HepG2 (cell line): Measurements from ENCODE around the gene SMAD2. TPM values are rescaled to one million over a fixed set of nuclear protein-coding genes. Genes with fewer than 3 reads are reported as not detected.

Source experiments
- CCDC6 ChIP-seq: sonication (generic); formaldehyde crosslinking; IDR thresholded peaks from 2 replicates; pipeline ENCODE4 v1.8.1; 2022; ENCODE audit warnings: mild to moderate bottlenecking, missing genetic modification reagents, moderate library complexity
- CERS6 ChIP-seq: sonication (generic); formaldehyde crosslinking; IDR thresholded peaks from 2 replicates; pipeline ENCODE4 v1.5.0; 2020; ENCODE audit warnings: missing genetic modification reagents
- FOXA1 ChIP-seq, 2 experiments: fragments of 450-650 bp in 1 of 2; sonication (generic) in 1 of 2; formaldehyde crosslinking in 1 of 2; IDR thresholded peaks; 2 replicates each; pipeline versions ENCODE4 v1.4.0 to v1.6.1; 2016 to 2020; ENCODE audit warnings: missing genetic modification reagents in 1 of 2
- HIC2 ChIP-seq: sonication (generic); formaldehyde crosslinking; IDR thresholded peaks from 2 replicates; pipeline ENCODE4 v1.9.0; 2022; ENCODE audit warnings: low read depth, missing genetic modification reagents
- JUN ChIP-seq: sonication (generic); formaldehyde crosslinking; IDR thresholded peaks from 2 replicates; pipeline ENCODE4 v1.4.0; 2020; ENCODE audit warnings: mild to moderate bottlenecking, missing genetic modification reagents
- NAIF1 ChIP-seq: sonication (generic); formaldehyde crosslinking; IDR thresholded peaks from 2 replicates; pipeline ENCODE4 v1.5.0; 2020; ENCODE audit warnings: mild to moderate bottlenecking, missing genetic modification reagents, borderline replicate concordance
- PAX8 ChIP-seq: sonication (generic); formaldehyde crosslinking; IDR thresholded peaks from 2 replicates; pipeline ENCODE4 v1.8.0; 2022; ENCODE audit warnings: mild to moderate bottlenecking, missing genetic modification reagents, borderline replicate concordance
- SP2 ChIP-seq: sonication (generic); formaldehyde crosslinking; IDR thresholded peaks from 2 replicates; pipeline ENCODE4 v1.5.1; 2020; ENCODE audit warnings: mild to moderate bottlenecking, missing genetic modification reagents
- U2AF1 ChIP-seq: fragments of 200-400 bp; formaldehyde crosslinking; optimal IDR thresholded peaks from 2 replicates; pipeline ENCODE3; 2017; ENCODE audit warnings: mild to moderate bottlenecking, low read depth, low read length
- XBP1 ChIP-seq: sonication (generic); formaldehyde crosslinking; IDR thresholded peaks from 2 replicates; pipeline ENCODE4 v1.5.0; 2020; ENCODE audit warnings: missing genetic modification reagents
- ZBTB40 ChIP-seq, 2 experiments: fragments of 450-650 bp in 1 of 2; sonication (generic) in 1 of 2; formaldehyde crosslinking in 1 of 2; IDR thresholded peaks; 2 replicates each; pipeline versions ENCODE4 v1.6.1 to v1.8.0; 2016 to 2022; ENCODE audit warnings: antibody characterized with exemption in 1 of 2, mild to moderate bottlenecking in 1 of 2, missing genetic modification reagents in 1 of 2
- ZNF138 ChIP-seq: sonication (generic); formaldehyde crosslinking; IDR thresholded peaks from 2 replicates; pipeline ENCODE4 v1.5.0; 2020; ENCODE audit warnings: mild to moderate bottlenecking, low read depth, missing genetic modification reagents
- ZNF264 ChIP-seq: sonication (generic); formaldehyde crosslinking; IDR thresholded peaks from 2 replicates; pipeline ENCODE4 v1.4.0; 2020; ENCODE audit warnings: missing genetic modification reagents
- ZNF3 ChIP-seq: IDR thresholded peaks from 2 replicates; pipeline ENCODE4 v1.7.0; 2017; ENCODE audit warnings: inconsistent platforms
- ZNF543 ChIP-seq: sonication (generic); formaldehyde crosslinking; IDR thresholded peaks from 2 replicates; pipeline ENCODE4 v1.4.0; 2020; ENCODE audit warnings: mild to moderate bottlenecking, missing genetic modification reagents
- ZNF605 ChIP-seq: sonication (generic); formaldehyde crosslinking; IDR thresholded peaks from 2 replicates; pipeline ENCODE4 v1.8.0; 2022; ENCODE audit warnings: mild to moderate bottlenecking, missing genetic modification reagents
- ZNF749 ChIP-seq: sonication (generic); formaldehyde crosslinking; IDR thresholded peaks from 2 replicates; pipeline ENCODE4 v1.8.0; 2022; ENCODE audit warnings: mild to moderate bottlenecking, missing genetic modification reagents, moderate library complexity, borderline replicate concordance
- polyA plus RNA-seq, 8 experiments: library from polyadenylated mRNA; depleted of rRNA in 3 of 8; stranded (reverse) in 7 of 8; unstranded in 1 of 8; fragments of >200 nt; fragmentation: Illumina TruSeq in 4 of 8; extraction: Trizol in 4 of 8; gene quantifications; 2 replicates each; pipeline versions ENCODE4 v1.2.1 to v1.2.3, GENCODE V29; 2011 to 2016; ENCODE audit warnings: low read depth in 4 of 8, missing spikeins in 1 of 8, mixed read lengths in 1 of 8; ENCODE audit not compliant: insufficient read depth in 1 of 8
- total RNA-seq, 5 experiments: library from RNA; depleted of rRNA; stranded (reverse); fragments of >200 nt; fragmentation: Illumina TruSeq; extraction: Trizol; gene quantifications; 2 replicates each; pipeline ENCODE4 v1.2.3, GENCODE V29; 2016; ENCODE audit warnings: low read depth in 1 of 5

SMAD2 gene
- total and polyA plus RNA-seq, 2 of the 13 experiments (the other 11 are each of a cell fraction or from before 2014, with no cell fraction given), result 40.2 to 96.2 TPM

GRCh38 chr18:47930931-47931717 is 665 bp upstream of the SMAD2 start (continued):
- TF ChIP-seq ZBTB40 (IDR thresholded peaks at IDR 0.05), result no peak
- peak; percentile 91 for TF ChIP-seq ZBTB40 (CRISPR knock-in tag; IDR thresholded peaks at IDR 0.05)
- TF ChIP-seq ZNF3, result no peak
- TF ChIP-seq ZNF264 (CRISPR knock-in tag), result peak; percentile 89; the same call in 1 of the 2 replicates
- peak; percentile 51; the same call in 1 of the 2 replicates for TF ChIP-seq ZNF749 (CRISPR knock-in tag)
- peak; percentile 84 for TF ChIP-seq ZNF605 (CRISPR knock-in tag)
- TF ChIP-seq FOXA1 (IDR thresholded peaks at IDR 0.05), result no peak
- peak; percentile 37; the same call in 1 of the 2 replicates for TF ChIP-seq FOXA1 (CRISPR knock-in tag; IDR thresholded peaks at IDR 0.05)
- TF ChIP-seq SP2 (CRISPR knock-in tag), result peak; percentile 90
- peak; percentile 80 for TF ChIP-seq ZNF543 (CRISPR knock-in tag)
- TF ChIP-seq JUN (CRISPR knock-in tag), result no peak
- TF ChIP-seq NAIF1 (CRISPR knock-in tag), result no peak
- TF ChIP-seq U2AF1, result peak; percentile 26
- no peak for TF ChIP-seq PAX8 (CRISPR knock-in tag)
- TF ChIP-seq ZNF138 (CRISPR knock-in tag), result peak; percentile 68; the same call in 1 of the 2 replicates
- peak; percentile 95 for TF ChIP-seq CERS6 (CRISPR knock-in tag)
- no peak; the same call in 1 of the 2 replicates for TF ChIP-seq CCDC6 (CRISPR knock-in tag)
- no peak for TF ChIP-seq HIC2 (CRISPR knock-in tag)
- TF ChIP-seq XBP1 (CRISPR knock-in tag), result 0 out of 2 replicates have a peak, but pooled peaks have one; percentile 20
